ENCODE measurements around the gene CLDND2. TPM values are rescaled to one million over a fixed set of nuclear protein-coding genes. Genes with fewer than 3 reads are reported as not detected.
A peak's percentile ranks its signal among the peaks of the same experiment; 100 is the strongest.

Gene CLDND2
- polyA plus RNA-seq, 1 of the 3 experiments (the other 2 are of a cell fraction) = 0.26 TPM

GRCh38 chr19:51356159-51356801, 12.5 kb downstream of the CLDND2 start:
- Histone ChIP-seq H3K79me2 (ENCODE audit: insufficient read depth) (no peaks in the 10 kb centered on the region), H3K9me2 (no peaks in the 10 kb centered on the region), H3K4me1 (ENCODE audit: control insufficient read depth in 1 of 2, insufficient read depth in 2 of 2, low read depth in 1 of 2, low read length in 1 of 2) (no peaks in the 10 kb centered on the region; a peak in 1 of 4 replicates), H3K36me3 (replicated peaks in 1 of 2; ENCODE audit: control insufficient read depth in 1 of 2, insufficient read depth in 2 of 2, low read length in 1 of 2) (no peaks in the 10 kb centered on the region), H3K9me3 (no peaks in the 10 kb centered on the region), H3K27me3 (ENCODE audit: insufficient read depth) (no peaks in the 10 kb centered on the region), H3K4me3 (ENCODE audit: low read depth in 2 of 2, low read length in 1 of 2) (no peak overlapping the region), H3K9ac (no peak overlapping the region), H3F3A (replicated peaks; ENCODE audit: insufficient read depth) (peaks cover 7% of the 10 kb centered on the region), H2AFZ (ENCODE audit: low read depth) (no peak overlapping the region), H3K27ac (ENCODE audit: low read depth in 2 of 2, low read length in 1 of 2) (no peak overlapping the region), H4K20me1 (ENCODE audit: insufficient read depth) (no peaks in the 10 kb centered on the region), H3K4me2 (no peak overlapping the region)
- CTCF ChIA-PET = interaction anchor here (0.8 to 1.5 kb wide), 2 partner anchors 14 to 43 kb away, joined by 3 to 4 read pairs; partner anchors contain the start of gene VSIG10L
- POLR2A ChIA-PET = no interaction called here
- no peak for DNase-seq
- WGBS (ENCODE audit: low lambda C conversion rate) = 92% methylated on average over 10 of the region's 10 CpGs
- TF ChIP-seq YY1 (IDR thresholded peaks at IDR 0.05; ENCODE audit: low read depth) (no peak), NRF1 (IDR thresholded peaks at IDR 0.05; ENCODE audit: low read depth, low read length) (no peak), NFIC (IDR thresholded peaks at IDR 0.05; ENCODE audit: borderline replicate concordance) (no peak), MXI1 (IDR thresholded peaks at IDR 0.05; ENCODE audit: low read depth, low read length) (no peak), RXRA (IDR thresholded peaks at IDR 0.05; ENCODE audit: borderline replicate concordance, low read depth) (no peak), TAF1 (IDR thresholded peaks at IDR 0.05; ENCODE audit: borderline replicate concordance, low read depth, low read length) (no peak), FOSL2 (IDR thresholded peaks at IDR 0.05; ENCODE audit: borderline replicate concordance, low read depth) (no peak), JUND (IDR thresholded peaks at IDR 0.05) (no peak)

- Histone ChIP-seq H3K36me3 (replicated peaks in 1 of 2; ENCODE audit: control insufficient read depth in 1 of 2, insufficient read depth in 2 of 2, low read length in 1 of 2) (no peaks in the 10 kb centered on the region), H2AFZ (ENCODE audit: low read depth) (no peak overlapping the region), H3K4me3 (ENCODE audit: low read depth in 2 of 2, low read length in 1 of 2) (no peak overlapping the region), H3K79me2 (ENCODE audit: insufficient read depth) (no peaks in the 10 kb centered on the region), H3F3A (replicated peaks; ENCODE audit: insufficient read depth) (peaks cover 4% of the 10 kb centered on the region), H3K4me1 (ENCODE audit: control insufficient read depth in 1 of 2, insufficient read depth in 2 of 2, low read depth in 1 of 2, low read length in 1 of 2) (no peaks in the 10 kb centered on the region; a peak in 1 of 4 replicates), H3K9me2 (no peaks in the 10 kb centered on the region), H3K27ac (ENCODE audit: low read depth in 2 of 2, low read length in 1 of 2) (no peak overlapping the region), H3K27me3 (ENCODE audit: insufficient read depth) (no peaks in the 10 kb centered on the region), H3K4me2 (no peak overlapping the region), H3K9ac (no peak overlapping the region), H3K9me3 (no peaks in the 10 kb centered on the region), H4K20me1 (ENCODE audit: insufficient read depth) (no peaks in the 10 kb centered on the region)
- DNase-seq = peak; percentile 53
- TF ChIP-seq EP300 (IDR thresholded peaks at IDR 0.05; ENCODE audit: borderline replicate concordance in 1 of 2, low read depth in 1 of 2, low read length in 1 of 2) (no peak), CTCF (IDR thresholded peaks at IDR 0.05) (no peak), PBX3 (IDR thresholded peaks at IDR 0.05) (peak; percentile 13; the same call in 1 of the 2 replicates)
- 55% methylated on average over 7 of the region's 8 CpGs for whole genome bisulfite sequencing (ENCODE audit: low lambda C conversion rate)
- ChIA-PET POLR2A (no interaction called here), CTCF (no interaction called here)
Observed at GRCh38 chr19:51354742-51355148, 14.1 kb downstream of the CLDND2 start.
